B cell (primary cell): ENCODE results near the gene TENT4A. TPM values are rescaled to one million over a fixed set of nuclear protein-coding genes. Genes with fewer than 3 reads are reported as not detected.

Experiments used
- ATAC-seq: fragments of 200-7000 bp; cut with Tn5 transposase; one replicate; pipeline ENCODE4 v1.10.0; 2021; ENCODE audit warnings: low read depth, mild to moderate bottlenecking, moderate number of reproducible peaks, moderate library complexity
- CTCF ChIA-PET: fragments of 350-600 bp; sonication (Branson Sonifier 250); formaldehyde crosslinking; loops from one replicate; lab custom pipeline; 2021; ENCODE audit warnings: antibody characterized with exemption, inconsistent platforms; lab: Charles Lee
- POLR2A ChIA-PET: fragments of 350-600 bp; sonication (Branson Sonifier 250); formaldehyde crosslinking; loops from one replicate; lab custom pipeline; 2021; ENCODE audit warnings: antibody characterized with exemption; lab: Charles Lee
- DNase-seq: peaks from one replicate; pipeline ENCODE4 v3.0.0; 2013
- H2AFZ ChIP-seq: 2 replicates; pipeline ENCODE4 v1.6.1; 2012; ENCODE audit warnings: mild to moderate bottlenecking, low read depth, low read length; ENCODE audit not compliant: insufficient read depth, poor library complexity, severe bottlenecking
- H3K27ac ChIP-seq, 2 donors: 1 replicate in 1 of 2; 2 replicates in 1 of 2; pipeline ENCODE4 v1.5.1; 2012 to 2013; ENCODE audit warnings: low read length in 2 of 2, mild to moderate bottlenecking in 2 of 2, moderate library complexity in 1 of 2
- H3K27me3 ChIP-seq, 4 experiments: fragments of 200-600 bp in 1 of 4; sonication (generic) in 1 of 4; replicated peaks in 1 of 4; 1 replicate in 2 of 4; 2 replicates in 2 of 4; pipeline versions ENCODE4 v1.6.1 to v1.7.0; 2013 to 2016; ENCODE audit warnings: low read length in 3 of 4, mild to moderate bottlenecking in 2 of 4, mixed read lengths in 1 of 4, moderate library complexity in 1 of 4; ENCODE audit not compliant: insufficient read depth in 4 of 4, control insufficient read depth in 3 of 4; ENCODE audit errors: control extremely low read depth in 1 of 4
- H3K36me3 ChIP-seq, 2 experiments: replicated peaks in 1 of 2; 1 replicate in 1 of 2; 2 replicates in 1 of 2; pipeline versions ENCODE4 v1.6.1 to v1.7.1; 2013; ENCODE audit warnings: low read length in 1 of 2; ENCODE audit not compliant: insufficient read depth in 2 of 2, control insufficient read depth in 1 of 2; ENCODE audit errors: control extremely low read depth in 1 of 2, extremely low read depth in 1 of 2
- H3K4me1 ChIP-seq, 2 donors: fragments of 200-600 bp in 1 of 2; sonication (generic) in 1 of 2; 1 replicate in 1 of 2; 2 replicates in 1 of 2; pipeline versions ENCODE4 v1.5.1 to v1.6.1; 2013 to 2017; ENCODE audit warnings: low read length in 2 of 2; ENCODE audit not compliant: control insufficient read depth in 2 of 2, insufficient read depth in 2 of 2
- H3K4me2 ChIP-seq: replicated peaks from 2 replicates; pipeline ENCODE3; 2012; ENCODE audit warnings: mild to moderate bottlenecking, low read depth, low read length; ENCODE audit not compliant: poor library complexity, severe bottlenecking
- H3K4me3 ChIP-seq, 5 experiments: fragments of 200-600 bp in 1 of 5; sonication (generic) in 1 of 5; 1 replicate in 3 of 5; 2 replicates in 2 of 5; pipeline versions ENCODE4 v1.5.1 to v1.7.0; 2011 to 2016; ENCODE audit warnings: low read length in 4 of 5, mild to moderate bottlenecking in 4 of 5, low read depth in 2 of 5, control low read depth in 1 of 5, moderate library complexity in 1 of 5; ENCODE audit not compliant: insufficient read depth in 1 of 5; ENCODE audit errors: control extremely low read depth in 1 of 5, extremely low read depth in 1 of 5
- H3K79me2 ChIP-seq: fragments of 200-600 bp; sonication (generic); one replicate; pipeline ENCODE4 v1.6.0; 2016; ENCODE audit warnings: low read length; ENCODE audit not compliant: control insufficient read depth, insufficient read depth
- H3K9ac ChIP-seq: fragments of 200-600 bp; sonication (generic); 2 replicates; pipeline ENCODE4 v1.6.1; 2017; ENCODE audit warnings: mild to moderate bottlenecking, low read length, moderate library complexity
- H3K9me3 ChIP-seq, 3 donors: one replicate each; pipeline versions ENCODE4 v1.6.1 to v1.7.1; 2013; ENCODE audit warnings: low read length in 2 of 3; ENCODE audit not compliant: control insufficient read depth in 2 of 3, insufficient read depth in 1 of 3; ENCODE audit errors: control extremely low read depth in 1 of 3
- H4K20me1 ChIP-seq: 2 replicates; pipeline ENCODE4 v1.6.0; 2012; ENCODE audit warnings: mild to moderate bottlenecking, low read length; ENCODE audit not compliant: insufficient read depth, control insufficient read depth, poor library complexity, severe bottlenecking
- H3K27ac Mint-ChIP-seq: one replicate; pipeline ENCODE4 v1.8.0; 2021; ENCODE audit warnings: mixed read lengths
- H3K27me3 Mint-ChIP-seq: one replicate; pipeline ENCODE4 v1.8.0; 2021; ENCODE audit warnings: mixed read lengths
- H3K4me1 Mint-ChIP-seq: one replicate; pipeline ENCODE4 v1.8.0; 2021; ENCODE audit warnings: mixed read lengths
- H3K4me3 Mint-ChIP-seq: one replicate; pipeline ENCODE4 v1.8.0; 2021; ENCODE audit warnings: mixed read lengths
- H3K9me3 Mint-ChIP-seq: one replicate; pipeline ENCODE4 v1.8.0; 2022; ENCODE audit warnings: mixed read lengths; ENCODE audit not compliant: insufficient read depth
- CTCF ChIP-seq: fragments of 200-600 bp; IDR thresholded peaks from one replicate; pipeline ENCODE4 v1.8.0; 2022; ENCODE audit warnings: antibody characterized with exemption, mild to moderate bottlenecking
- EZH2 ChIP-seq: IDR thresholded peaks from 2 replicates; pipeline ENCODE4 v1.6.1; 2012; ENCODE audit warnings: borderline replicate concordance, low read depth, mild to moderate bottlenecking, moderate library complexity, low read length; ENCODE audit not compliant: insufficient read depth, poor library complexity, severe bottlenecking
- WGBS: methylation state at CpG from one replicate; pipeline ENCODE4 v1.1.5; 2013; ENCODE audit warnings: missing lambda C conversion rate; ENCODE audit not compliant: insufficient coverage; 5-methylcytosine and 5-hydroxymethylcytosine counted together
- intact Hi-C: fragments of 100-400 bp; cut with micrococcal nuclease; formaldehyde crosslinking; loops from one replicate; pipeline ENCODE4 v1.10.0; 2022
- polyA plus RNA-seq: library from polyadenylated mRNA; depleted of rRNA; stranded (reverse); fragments of >200 nt; gene quantifications from 2 replicates; pipeline ENCODE4 v1.2.3, GENCODE V29; 2012
- total RNA-seq, 2 donors: library from RNA; stranded (reverse); fragments of 120-200 nt in 1 of 2; gene quantifications; 1 replicate in 1 of 2; 2 replicates in 1 of 2; pipeline versions ENCODE4 v1.2.3 to v1.2.4, GENCODE V29; 2013 to 2022

The TENT4A gene
- total and polyA plus RNA-seq, 2 donors (not counting 1 experiment from before 2014, with no cell fraction given): 18.5 to 63.6 TPM

- Histone ChIP-seq H3K9ac (no peak overlapping the region), H4K20me1 (no peaks in the 10 kb centered on the region), H3K4me2 (no peak overlapping the region), H3K27me3 (peaks cover 0 to 11% (median 2%) of the 10 kb centered on the region in 4 experiments), H3K27ac (no peak overlapping the region), H3K36me3 (no peaks in the 10 kb centered on the region), H3K4me1 (no peaks in the 10 kb centered on the region), H3K4me3 (no peak overlapping the region), H2AFZ (no peak overlapping the region), H3K9me3 (peaks cover 0 to 4% (median 0%) of the 10 kb centered on the region in 3 donors), H3K79me2 (no peaks in the 10 kb centered on the region)
- peaks cover 5% of the 10 kb centered on the region for H3K4me1 Mint-ChIP-seq
- no peak for DNase-seq
- peaks cover 22% of the 10 kb centered on the region for H3K27me3 Mint-ChIP-seq
- WGBS: 30% methylated on average over 12 of the region's 15 CpGs
- ATAC-seq: no peak
- CTCF ChIA-PET: no interaction called here
- H3K27ac Mint-ChIP-seq: no peak overlapping the region
- POLR2A ChIA-PET: no interaction called here
- TF ChIP-seq EZH2 (no peak), CTCF (no peak)
- no peaks in the 10 kb centered on the region for H3K9me3 Mint-ChIP-seq
- H3K4me3 Mint-ChIP-seq: no peak overlapping the region
- intact Hi-C loops: no loop called here
Observed at GRCh38 chr5:6774721-6775204, 61.5 kb downstream of the TENT4A start.

- WGBS: 20% methylated on average over 16 of the region's 17 CpGs
- peaks cover 0 to 4% (median 0%) of the 10 kb centered on the region in 3 donors for H3K9me3 ChIP-seq
- TF ChIP-seq CTCF (no peak), EZH2 (no peak)
- ChIA-PET POLR2A (no interaction called here), CTCF (no interaction called here)
- no peaks in the 10 kb centered on the region for H3K4me1 ChIP-seq
- no peak overlapping the region for H3K9ac ChIP-seq
- Mint-ChIP-seq H3K4me3 (no peak overlapping the region), H3K4me1 (peaks cover 5% of the 10 kb centered on the region), H3K9me3 (no peaks in the 10 kb centered on the region), H3K27me3 (peaks cover 22% of the 10 kb centered on the region), H3K27ac (no peak overlapping the region)
- H3K79me2 ChIP-seq: no peaks in the 10 kb centered on the region
- no peak overlapping the region for H3K4me2 ChIP-seq
- no peaks in the 10 kb centered on the region for H4K20me1 ChIP-seq
- no peaks in the 10 kb centered on the region for H3K36me3 ChIP-seq
- no peak overlapping the region for H3K4me3 ChIP-seq
- H3K27ac ChIP-seq: no peak overlapping the region
- ATAC-seq (no peak), DNase-seq (no peak)
- H3K27me3 ChIP-seq: peaks cover 0 to 11% (median 2%) of the 10 kb centered on the region in 4 experiments
- intact Hi-C loops: no loop called here
- H2AFZ ChIP-seq: no peak overlapping the region
Observed at GRCh38 chr5:6775571-6775970, 62.3 kb downstream of the TENT4A start.
